WI38 (cell line): ENCODE results near the gene VWF.
A peak's percentile ranks its signal among the peaks of the same experiment; 100 is the strongest.

Experiments
- H3K4me3 ChIP-seq: 2 replicates; pipeline ENCODE4 v1.5.1; 2011; ENCODE audit warnings: low read depth, mild to moderate bottlenecking, control low read depth, low read length
- CTCF ChIP-seq: IDR thresholded peaks from 2 replicates; pipeline ENCODE4 v1.5.1; 2012; ENCODE audit warnings: low read depth, mild to moderate bottlenecking, control low read depth, low read length

The VWF gene

GRCh38 chr12:6061660-6062059 lies 62.8 kb downstream of the VWF start:
- no peak overlapping the region for H3K4me3 ChIP-seq
- no peak for TF ChIP-seq CTCF

GRCh38 chr12:6059860-6060565 lies 64.5 kb downstream of the VWF start:
- no peak overlapping the region for H3K4me3 ChIP-seq
- TF ChIP-seq CTCF: no peak

GRCh38 chr12:6059221-6059620 lies 65.2 kb downstream of the VWF start:
- H3K4me3 ChIP-seq: no peak overlapping the region
- no peak for TF ChIP-seq CTCF

GRCh38 chr12:6058481-6059161 lies 65.8 kb downstream of the VWF start:
- H3K4me3 ChIP-seq: no peak overlapping the region
- no peak for TF ChIP-seq CTCF

GRCh38 chr12:6057700-6058099 lies 66.8 kb downstream of the VWF start:
- TF ChIP-seq CTCF: no peak
- H3K4me3 ChIP-seq: no peak overlapping the region

- no peak overlapping the region for H3K4me3 ChIP-seq
- TF ChIP-seq CTCF: 0 out of 2 replicates have a peak, but pooled peaks have one; percentile 14
These were observed 67.8 kb downstream of the VWF start for GRCh38 chr12:6056406-6057240.
